Measurements from ENCODE around the gene PDAP1. TPM values are rescaled to one million over a fixed set of nuclear protein-coding genes. Genes with fewer than 3 reads are reported as not detected.

Gene PDAP1
- total and polyA plus RNA-seq, 2 of the 13 experiments (the other 11 are each of a cell fraction or from before 2014, with no cell fraction given): 13.0 to 100 TPM

- TF ChIP-seq ISX (CRISPR knock-in tag; conservative IDR thresholded peaks at IDR 0.05) (no peak), TOPORS (CRISPR knock-in tag; IDR thresholded peaks at IDR 0.05) (peak; percentile 85), ADNP (CRISPR knock-in tag; IDR thresholded peaks at IDR 0.05) (no peak), DRAP1 (CRISPR knock-in tag; IDR thresholded peaks at IDR 0.05) (peak; percentile 90), EED (CRISPR knock-in tag; IDR thresholded peaks at IDR 0.05) (no peak), SNRNP70 (IDR thresholded peaks at IDR 0.05; ENCODE audit: low read depth, low read length) (no peak), ATF1 (CRISPR knock-in tag; IDR thresholded peaks at IDR 0.05) (peak; percentile 76), DZIP1 (CRISPR knock-in tag; IDR thresholded peaks at IDR 0.05) (peak; percentile 34; the same call in 1 of the 2 replicates), ZNF776 (CRISPR knock-in tag; IDR thresholded peaks at IDR 0.05) (no peak), TMF1 (CRISPR knock-in tag; IDR thresholded peaks at IDR 0.05; ENCODE audit: low read depth) (no peak), ZNF230 (CRISPR knock-in tag; IDR thresholded peaks at IDR 0.05) (peak; percentile 77; the same call in 1 of the 2 replicates), NFYB (CRISPR knock-in tag; IDR thresholded peaks at IDR 0.05) (peak; percentile 41; the same call in 1 of the 2 replicates), ZNF460 (CRISPR knock-in tag; IDR thresholded peaks at IDR 0.05; ENCODE audit: borderline replicate concordance) (no peak), SRSF1 (optimal IDR thresholded peaks at IDR 0.05; ENCODE audit: low read depth, low read length) (peak; percentile 33), POLR2G (IDR thresholded peaks at IDR 0.05; ENCODE audit: low read depth, low read length) (peak; percentile 77), MNT (IDR thresholded peaks at IDR 0.05) (peak; percentile 58), ZBTB21 (CRISPR knock-in tag; IDR thresholded peaks at IDR 0.05) (peak; percentile 76), MEIS1 (CRISPR knock-in tag; IDR thresholded peaks at IDR 0.05; ENCODE audit: borderline replicate concordance) (peak; percentile 72; the same call in 1 of the 2 replicates), SETDB1 (CRISPR knock-in tag; IDR thresholded peaks at IDR 0.05; ENCODE audit: borderline replicate concordance) (no peak), SMAD1 (CRISPR knock-in tag; IDR thresholded peaks at IDR 0.05; ENCODE audit: borderline replicate concordance, low read depth) (no peak), THRA (CRISPR knock-in tag; IDR thresholded peaks at IDR 0.05; ENCODE audit: borderline replicate concordance) (peak; percentile 74), ZNF549 (CRISPR knock-in tag; IDR thresholded peaks at IDR 0.05) (0 out of 2 replicates have a peak, but pooled peaks have one; percentile 64), ZNF253 (CRISPR knock-in tag; IDR thresholded peaks at IDR 0.05; ENCODE audit: borderline replicate concordance) (no peak), PCBP2 (optimal IDR thresholded peaks at IDR 0.05; ENCODE audit: low read depth, low read length, poor library complexity, severe bottlenecking) (no peak), PTBP1 (IDR thresholded peaks at IDR 0.05; ENCODE audit: low read depth, low read length, poor library complexity, severe bottlenecking) (no peak)
Observed at GRCh38 chr7:99408379-99409191, at the start of gene PDAP1, which contains the start of gene BUD31 (continued).
